Activated effector memory CD4-positive, alpha-beta T cell treated with Interleukin-2 at 50 U/mL for 16 hours (primary cell): ENCODE results near the gene CARNS1.
"Not testable (repeated sequence)": the region's sequence is repeated elsewhere in the genome, so short reads cannot be mapped to it uniquely, and the experiment has no call there.

Experiments
- DNase-seq: peaks from one replicate; pipeline ENCODE4 v3.0.0-alpha.2; 2020

Gene CARNS1

DNA sequence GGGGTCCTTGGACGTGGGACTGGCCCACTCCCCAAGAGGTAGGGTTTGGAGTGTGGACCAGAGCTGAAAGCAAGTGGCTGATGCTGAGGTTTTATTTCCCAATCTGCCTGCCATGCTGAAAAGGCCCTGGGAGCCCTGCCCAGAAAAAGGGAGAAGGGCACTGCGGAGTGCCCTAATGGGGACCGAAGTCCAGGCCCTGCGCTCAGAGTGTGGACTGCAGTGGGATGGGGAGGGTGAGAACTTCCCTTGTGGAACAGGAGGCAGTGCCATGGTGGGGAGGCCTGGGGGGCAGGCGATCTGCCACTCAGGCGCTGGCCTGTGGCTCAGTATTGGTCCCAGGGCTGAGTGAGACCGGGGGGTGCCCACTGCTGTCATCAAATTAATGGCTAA lies 32.7 kb downstream of the CARNS1 start:
- no peak for DNase-seq

DNA sequence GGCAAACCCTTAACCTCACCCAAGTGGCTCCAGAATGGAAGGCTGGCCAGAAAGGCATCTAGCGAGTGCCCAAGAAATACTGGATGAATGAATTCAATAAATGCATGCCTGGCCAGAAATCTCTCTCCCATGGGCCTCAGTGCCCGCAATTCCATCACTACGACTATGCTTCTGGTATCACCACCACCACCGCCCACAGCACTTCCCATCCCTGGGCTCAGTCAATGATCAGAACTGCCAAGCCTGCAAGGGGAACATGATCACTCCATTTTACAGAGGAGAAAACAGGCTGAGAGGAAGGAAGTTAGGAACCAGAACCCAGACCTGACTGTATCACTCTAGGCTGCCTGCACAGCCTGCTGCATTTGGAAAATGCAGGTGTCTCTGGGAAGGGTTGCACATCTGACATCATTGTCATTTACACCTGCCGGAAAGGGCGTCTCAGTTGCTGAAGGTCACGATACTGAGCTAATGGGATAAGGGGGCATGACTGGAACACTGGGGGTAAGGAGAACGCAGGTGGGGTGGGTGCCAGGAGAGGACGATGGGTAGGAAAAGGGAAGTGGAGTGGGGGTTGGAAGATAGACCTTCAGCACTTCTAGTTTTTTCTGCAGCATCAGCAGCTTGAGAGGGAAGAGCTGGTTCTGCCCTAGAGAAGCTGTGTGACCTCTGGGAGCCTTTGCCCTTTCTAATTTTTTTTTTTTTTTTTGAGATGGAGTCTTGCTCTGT lies 33.8 kb downstream of the CARNS1 start:
- no peak for DNase-seq

DNA sequence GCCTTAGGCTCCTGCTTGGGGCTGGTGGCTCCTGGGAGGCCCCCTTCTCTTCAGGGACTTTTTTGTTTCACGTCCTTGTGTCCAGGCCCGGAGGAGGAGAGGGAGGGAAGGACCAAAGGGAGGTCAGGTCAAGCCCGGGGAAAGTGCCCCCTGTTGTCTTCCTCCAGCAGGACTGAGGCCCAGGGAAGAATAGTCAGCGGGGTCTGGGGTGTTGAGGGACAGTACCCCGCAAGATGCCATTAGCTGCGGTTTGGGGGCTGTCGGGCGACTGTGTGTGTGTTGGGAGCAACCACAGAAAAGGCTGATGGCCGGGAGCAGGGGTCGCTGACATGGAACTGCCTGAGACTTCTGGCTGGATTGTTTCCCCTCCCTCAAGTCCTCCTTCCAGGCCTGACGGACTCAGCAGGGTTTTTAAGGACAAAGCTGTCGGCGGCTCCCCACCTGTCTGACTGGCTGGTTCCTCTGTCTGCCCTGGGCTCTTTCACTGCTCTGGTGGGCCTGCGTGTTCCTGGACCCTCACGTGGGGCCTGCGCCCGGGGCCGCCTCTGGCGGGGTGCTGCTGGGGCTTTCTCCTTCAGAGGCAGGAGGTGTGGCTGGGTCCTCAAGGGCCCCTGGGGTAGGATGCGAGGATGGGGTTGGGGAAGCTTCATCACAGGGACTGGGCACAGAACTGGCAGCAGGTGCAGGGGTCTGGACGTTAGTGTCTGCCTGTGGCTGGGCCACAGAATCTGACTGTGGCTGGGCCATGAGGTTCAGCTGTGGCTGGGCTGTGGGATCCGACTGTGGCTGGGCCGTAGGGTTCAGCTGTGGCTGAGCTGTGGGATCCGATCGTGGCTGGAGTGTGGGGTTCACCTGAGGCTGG lies 35.5 kb downstream of the CARNS1 start:
- no peak for DNase-seq

DNA sequence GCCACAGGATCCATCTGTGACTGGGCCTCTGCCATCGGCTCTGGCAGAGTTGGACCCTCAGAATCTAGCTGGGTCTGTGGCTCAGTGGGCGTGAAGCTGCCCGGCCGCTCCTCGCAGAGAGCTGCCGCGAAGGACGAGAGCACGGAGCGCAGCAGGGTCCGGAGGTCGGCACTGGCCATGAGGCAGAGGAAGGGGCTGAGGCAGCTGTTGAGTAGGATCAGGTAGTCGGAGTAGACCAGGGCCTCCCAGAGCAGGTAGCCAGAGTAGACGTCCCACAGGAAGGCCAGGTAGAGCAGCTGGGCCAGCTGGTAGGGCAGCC lies 36.1 kb downstream of the CARNS1 start:
- DNase-seq = no peak

GRCh38 chr11:67452141-67452952 lies 36.9 kb downstream of the CARNS1 start, which contains the start of gene GPR152:
GPR152 (minus strand) TSS chr11:67452729; CDS start chr11:67452724, 5 bp downstream.
- DNase-seq = no peak

- no peak for DNase-seq
Measured at GRCh38 chr11:67453816-67454732, 38.6 kb downstream of the CARNS1 start.

- DNase-seq = no peak
Measured at GRCh38 chr11:67455054-67455453, 39.6 kb downstream of the CARNS1 start, which contains the start of gene CABP4. CABP4 (plus strand) TSS chr11:67455354; CDS start chr11:67455424, 70 bp downstream.

GRCh38 chr11:67456068-67456705 lies 40.7 kb downstream of the CARNS1 start:
- DNase-seq = no peak

- DNase-seq = no peak
Measured at GRCh38 chr11:67457453-67457852, 42.0 kb downstream of the CARNS1 start.

GRCh38 chr11:67458266-67458665 lies 42.8 kb downstream of the CARNS1 start:
- DNase-seq = no peak

GRCh38 chr11:67463186-67463585 lies 47.7 kb downstream of the CARNS1 start:
- no peak for DNase-seq

DNA sequence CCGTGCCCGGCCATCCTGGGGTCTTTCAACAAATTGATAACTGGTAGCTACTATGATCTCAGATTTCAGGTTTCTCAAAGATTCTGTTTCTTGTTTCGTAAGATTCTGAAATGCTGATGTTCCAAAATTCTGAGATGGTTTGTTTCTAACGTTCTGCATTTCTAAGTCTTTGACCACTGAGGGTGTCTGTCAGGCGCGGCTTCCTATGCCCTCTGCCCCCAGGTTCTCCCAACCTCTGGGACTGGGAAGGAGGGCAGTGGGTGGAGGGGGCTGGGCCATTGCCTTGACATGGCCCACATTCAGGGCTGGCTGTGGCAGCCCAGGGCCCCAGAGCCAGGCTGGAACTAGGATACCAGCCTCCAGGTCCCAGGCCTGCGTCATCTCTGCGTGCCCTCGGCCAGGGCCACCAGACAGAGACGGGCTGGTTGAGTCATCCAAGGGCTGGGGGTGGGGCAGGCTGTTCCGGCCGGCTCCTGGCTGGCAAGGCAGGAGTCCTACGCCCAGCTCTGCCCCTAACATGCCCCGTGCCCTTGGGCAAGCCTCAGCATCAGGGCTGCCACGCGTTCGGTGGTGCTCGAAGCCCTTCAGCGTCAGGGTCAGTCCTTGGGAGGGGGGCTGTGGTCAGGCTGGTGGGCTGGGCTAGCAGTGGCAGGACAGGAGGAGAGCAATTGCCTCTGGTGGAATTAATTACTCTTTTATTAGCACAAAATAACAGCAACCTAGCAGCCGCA lies 48.4 kb downstream of the CARNS1 start:
- no peak for DNase-seq

GRCh38 chr11:67464411-67465188 lies 49.1 kb downstream of the CARNS1 start:
- DNase-seq = peak; percentile 89

DNA sequence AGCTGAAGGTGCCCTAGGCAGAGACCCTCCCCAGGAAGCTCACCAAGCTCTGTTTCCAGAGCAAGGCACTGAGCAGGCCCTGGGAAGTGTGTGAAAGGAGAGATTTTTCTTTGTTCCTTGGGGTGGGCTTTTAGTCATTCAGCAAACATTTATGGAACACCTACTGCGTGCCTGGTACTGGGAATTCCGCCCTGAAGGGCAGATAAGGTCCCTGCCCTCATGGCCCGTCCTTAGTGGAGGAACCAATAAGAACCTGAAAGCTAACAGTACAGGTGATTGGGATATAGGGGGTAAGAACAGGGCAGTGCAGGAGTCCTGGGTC lies 49.7 kb downstream of the CARNS1 start:
- DNase-seq = no peak

DNA sequence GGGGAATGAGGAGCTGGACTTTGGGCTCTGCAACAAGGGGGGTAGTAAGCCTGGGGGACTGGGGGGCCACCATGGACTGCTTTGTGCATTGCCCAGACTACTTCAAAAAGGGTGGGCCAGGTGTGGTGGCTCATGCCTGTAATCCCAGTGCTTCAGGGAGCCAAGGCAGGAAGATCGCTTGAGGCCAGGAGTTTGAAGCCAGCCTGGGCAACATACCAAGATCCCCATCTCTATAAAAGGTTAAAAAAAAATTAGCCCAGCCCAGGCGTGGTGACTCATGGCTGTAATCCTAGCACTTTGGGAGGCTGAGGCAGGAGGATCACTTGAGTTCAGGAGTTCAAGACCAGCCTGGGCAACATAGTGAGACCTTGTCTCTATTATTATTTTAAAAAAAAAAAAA lies 50.1 kb downstream of the CARNS1 start:
- DNase-seq = not testable (repeated sequence)

DNA sequence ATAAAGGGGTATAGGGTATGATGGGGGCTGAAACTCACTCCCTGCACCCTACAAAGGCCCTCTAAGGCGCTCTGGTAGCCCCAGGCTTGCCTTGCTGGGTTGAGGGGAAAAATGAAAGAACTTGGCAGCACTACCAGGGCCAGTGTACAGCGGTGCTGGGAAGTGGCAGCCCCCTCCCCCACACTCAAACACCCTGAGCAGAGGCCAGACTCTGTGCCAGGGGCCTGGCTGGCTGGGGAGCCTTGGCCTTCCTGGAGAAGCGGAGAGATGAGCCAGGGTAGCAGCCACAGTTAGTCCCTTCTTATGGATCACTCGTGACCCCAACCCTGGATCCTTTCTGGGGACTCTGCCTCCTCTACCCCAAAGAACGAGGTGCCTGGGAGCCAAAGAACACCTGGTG lies 50.9 kb downstream of the CARNS1 start:
- DNase-seq = no peak

DNA sequence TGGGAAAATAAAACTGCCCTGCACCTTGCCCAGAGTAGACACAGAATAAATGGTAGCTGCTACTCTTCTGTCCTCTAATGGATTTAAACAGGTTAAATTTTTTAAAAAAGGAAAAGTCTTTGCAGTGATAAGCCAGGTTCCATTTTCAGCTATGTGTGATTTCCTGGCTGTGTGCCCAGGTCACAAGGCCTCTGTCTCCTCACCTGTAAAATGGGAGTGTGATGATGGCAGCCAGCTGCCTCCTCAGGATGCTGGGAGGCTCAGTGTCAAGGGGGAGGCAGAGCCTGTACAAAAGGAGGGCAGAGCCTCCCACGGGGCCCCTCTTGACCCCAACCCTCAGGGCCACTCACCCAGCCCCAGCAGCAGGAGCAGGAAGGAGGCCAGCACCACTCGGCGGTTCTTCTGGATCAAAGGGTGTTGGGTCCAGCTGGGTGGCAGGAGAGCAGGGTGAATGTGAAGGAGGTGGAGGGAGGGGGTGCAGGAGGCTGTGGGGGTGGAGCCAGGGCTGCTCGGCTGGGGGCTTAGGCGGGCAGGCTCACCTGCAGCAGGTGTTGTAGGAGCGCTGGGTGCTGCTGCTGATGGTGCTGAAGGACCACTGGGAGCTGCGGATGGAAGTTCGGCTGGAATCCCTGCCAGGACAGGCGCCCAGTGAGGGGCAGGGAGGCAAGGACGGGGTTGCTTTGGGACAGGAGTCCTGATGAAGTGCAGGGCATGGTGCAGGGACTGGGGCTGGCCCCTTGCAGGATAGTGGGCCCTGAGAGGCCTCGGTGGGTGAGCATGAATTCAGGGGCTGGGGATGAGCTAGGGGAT lies 51.7 kb downstream of the CARNS1 start:
- DNase-seq = no peak

- no peak for DNase-seq
Measured at GRCh38 chr11:67468056-67468455, 52.6 kb downstream of the CARNS1 start.

DNA sequence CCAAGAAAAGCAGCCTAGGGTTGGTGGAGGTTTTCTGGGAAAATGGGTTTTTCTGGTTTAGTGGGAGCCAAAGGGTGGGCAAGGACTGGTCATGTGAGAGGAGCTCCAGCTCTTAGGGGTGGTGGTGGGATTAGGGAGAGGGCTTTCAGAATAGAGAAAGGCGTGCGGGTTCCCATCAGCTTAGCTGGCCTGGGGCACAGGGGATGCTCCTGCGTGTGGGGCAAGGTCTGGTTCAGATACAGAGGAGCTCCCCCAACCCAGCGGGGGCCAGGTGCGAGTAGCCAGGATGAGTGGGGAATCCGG lies 52.9 kb downstream of the CARNS1 start:
- DNase-seq = no peak
